NCI-H82 treated with DMSO at 0.1 percent for 48 hours (cell line): Measurements from ENCODE around the gene GRIA3.
A peak's percentile ranks its signal among the peaks of the same experiment; 100 is the strongest.

ENCODE experiments used
- DNase-seq: peaks from one replicate; lab custom pipeline; 2025; ENCODE audit not compliant: unreplicated experiment; lab: John Stamatoyannopoulos, UW

GRIA3 gene

DNA sequence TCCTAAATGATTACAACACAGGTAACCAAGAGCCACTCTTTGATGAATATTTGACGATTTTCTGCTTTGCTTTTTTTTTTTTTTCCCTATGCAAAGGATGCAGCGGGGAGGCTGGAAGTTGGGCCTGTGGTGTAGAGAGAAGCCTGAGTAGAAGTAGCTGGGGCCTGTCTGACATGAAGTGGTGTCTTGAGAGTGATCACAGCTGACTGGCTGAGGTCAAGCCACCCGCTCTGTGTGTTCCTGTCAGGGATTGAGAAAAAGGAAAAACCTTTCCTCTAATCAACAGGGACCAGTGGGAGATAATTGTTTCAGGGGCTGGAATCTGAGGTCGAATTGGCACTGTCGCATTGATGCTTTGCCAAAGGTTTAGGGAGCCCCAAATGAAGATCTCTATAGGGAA, 258.7 kb downstream of the GRIA3 start:
- DNase-seq = no peak

DNA sequence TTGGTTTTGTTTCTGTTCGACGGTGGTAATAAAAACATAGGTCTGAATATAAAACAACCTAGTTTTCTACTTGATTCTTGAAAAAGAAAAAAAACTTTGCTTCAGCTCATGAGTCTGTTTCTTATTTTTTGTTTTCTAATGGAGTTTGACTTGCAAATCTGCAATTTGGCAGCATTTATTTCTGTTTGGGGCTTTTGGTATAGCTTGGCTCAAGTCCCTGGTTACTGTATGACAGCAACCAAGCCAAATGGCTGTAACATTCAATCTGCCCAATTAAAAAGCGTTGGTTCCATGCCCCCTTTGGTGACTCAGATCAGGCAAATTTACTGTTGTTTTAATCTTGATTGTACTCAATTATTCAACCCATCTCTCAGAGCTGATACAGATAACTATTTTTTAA, 263.4 kb downstream of the GRIA3 start:
- no peak for DNase-seq

DNA sequence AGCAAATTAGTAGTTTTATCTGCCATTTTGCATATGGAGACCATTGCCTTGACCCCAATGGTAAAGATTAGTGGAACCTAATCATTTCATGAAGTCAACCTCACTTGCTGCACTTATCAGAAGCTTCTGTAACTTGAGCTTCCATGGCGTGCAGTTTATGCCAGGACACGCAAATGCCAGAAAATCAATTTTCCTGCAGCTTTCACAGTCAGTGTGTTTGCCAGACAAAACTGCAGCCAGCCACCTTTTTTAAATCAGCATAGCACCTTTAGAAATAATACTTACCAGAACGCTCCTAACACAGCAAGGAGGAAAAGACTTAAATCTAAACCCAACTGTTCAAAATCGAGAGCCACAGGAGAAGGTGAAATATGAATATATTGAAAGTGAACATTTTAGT, 265.3 kb downstream of the GRIA3 start:
- no peak for DNase-seq

DNA sequence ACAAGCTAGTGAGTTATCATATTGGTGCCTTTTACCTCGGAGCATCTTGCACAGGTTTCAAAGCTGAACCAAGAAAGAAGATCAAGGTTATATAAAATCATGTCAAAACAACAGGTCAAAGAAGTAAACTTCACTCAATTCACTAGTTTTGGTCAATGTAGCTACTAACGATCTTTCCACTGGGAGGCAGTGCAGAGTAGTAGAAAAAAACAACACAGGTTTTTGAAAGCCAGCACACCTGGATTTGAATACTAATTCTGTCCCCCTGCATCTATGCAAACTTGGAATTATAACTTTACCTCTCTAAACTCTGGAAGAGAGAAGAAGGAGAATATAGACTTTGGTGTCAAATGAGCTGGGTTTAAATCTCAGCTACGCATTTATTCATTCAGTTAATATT, 266.1 kb downstream of the GRIA3 start:
- DNase-seq = peak; percentile 1

DNA sequence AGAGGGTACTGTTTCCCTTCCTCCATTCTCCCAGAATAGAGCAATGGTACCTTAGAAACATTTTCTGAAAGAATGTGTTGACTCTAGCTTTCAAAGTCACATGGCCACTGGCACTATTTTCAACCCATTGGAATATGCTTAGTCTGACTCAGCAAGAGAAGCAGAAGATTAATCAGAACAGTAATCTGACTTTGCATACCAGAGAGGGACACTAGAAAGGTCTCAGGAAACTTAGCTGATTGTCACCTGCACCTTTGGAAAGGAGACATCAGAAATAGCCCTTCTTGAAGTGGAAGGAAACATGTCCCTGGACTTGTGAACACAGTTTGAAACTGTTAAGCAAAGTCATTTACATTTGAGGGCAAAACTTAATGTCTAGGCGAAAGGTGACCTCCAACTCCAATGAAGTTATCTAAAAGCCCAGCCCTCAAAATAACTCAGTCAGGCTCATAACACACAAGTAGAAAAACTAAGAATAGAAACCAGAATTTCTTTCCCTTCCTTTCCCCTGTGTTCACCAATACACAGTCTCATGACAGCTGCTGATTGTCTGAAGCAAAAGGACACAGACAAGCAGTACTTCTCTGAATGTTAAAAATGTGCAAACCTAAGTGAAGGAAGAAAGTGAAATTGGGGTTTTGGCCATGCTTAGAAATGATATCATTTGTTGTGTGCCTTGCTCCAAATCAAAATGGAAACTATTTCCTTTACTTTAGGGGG, 270.8 kb downstream of the GRIA3 start:
- no peak for DNase-seq

DNA sequence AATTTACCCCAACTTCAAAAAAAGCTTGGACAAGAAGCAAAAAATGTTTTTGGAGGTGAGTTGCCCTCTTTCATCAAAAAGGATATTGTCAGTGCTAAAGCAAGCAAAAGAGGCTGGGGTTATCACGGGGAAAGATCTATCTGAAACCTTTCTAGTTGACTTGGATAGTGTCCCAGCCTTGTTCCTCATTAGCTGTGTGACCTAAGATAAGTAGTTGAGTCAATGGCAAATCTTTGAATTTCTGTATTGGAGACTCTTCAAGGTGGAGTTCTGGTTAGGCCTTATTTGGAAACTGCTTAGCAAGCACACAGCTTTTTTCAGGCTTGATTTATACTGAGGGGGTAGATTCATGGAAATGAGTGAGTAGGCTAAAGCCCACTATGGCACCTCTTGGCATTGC, 271.6 kb downstream of the GRIA3 start:
- no peak for DNase-seq

DNA sequence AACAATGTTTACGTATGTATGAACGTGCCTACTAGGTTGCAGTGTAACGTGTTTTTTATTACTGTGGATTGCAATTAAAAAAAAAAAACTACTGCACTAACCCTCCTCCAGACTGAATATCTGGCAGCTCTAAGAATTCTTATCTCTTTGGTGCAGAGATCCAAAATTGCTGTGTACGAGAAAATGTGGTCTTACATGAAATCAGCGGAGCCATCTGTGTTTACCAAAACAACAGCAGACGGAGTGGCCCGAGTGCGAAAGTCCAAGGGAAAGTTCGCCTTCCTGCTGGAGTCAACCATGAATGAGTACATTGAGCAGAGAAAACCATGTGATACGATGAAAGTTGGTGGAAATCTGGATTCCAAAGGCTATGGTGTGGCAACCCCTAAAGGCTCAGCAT, 280.6 kb downstream of the GRIA3 start:
- DNase-seq = no peak

DNA sequence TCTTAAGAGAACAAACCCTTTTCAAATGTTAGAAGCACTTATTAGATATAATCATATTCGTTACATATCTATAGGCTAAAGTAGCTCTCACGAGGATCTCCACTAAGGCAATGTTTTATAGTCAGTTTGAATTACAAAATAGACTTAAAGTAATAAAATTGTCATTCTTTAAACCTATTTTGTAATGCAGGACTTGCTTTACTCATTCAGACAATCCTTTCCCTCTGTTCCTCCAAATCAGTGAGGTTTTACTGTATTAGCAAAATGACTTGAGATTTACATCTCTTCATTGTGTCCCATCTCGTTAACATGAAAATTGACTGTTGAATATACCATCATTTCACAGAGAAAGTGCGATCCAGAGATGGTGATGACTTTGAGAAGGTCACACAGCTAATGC, 284.4 kb downstream of the GRIA3 start:
- DNase-seq = no peak

DNA sequence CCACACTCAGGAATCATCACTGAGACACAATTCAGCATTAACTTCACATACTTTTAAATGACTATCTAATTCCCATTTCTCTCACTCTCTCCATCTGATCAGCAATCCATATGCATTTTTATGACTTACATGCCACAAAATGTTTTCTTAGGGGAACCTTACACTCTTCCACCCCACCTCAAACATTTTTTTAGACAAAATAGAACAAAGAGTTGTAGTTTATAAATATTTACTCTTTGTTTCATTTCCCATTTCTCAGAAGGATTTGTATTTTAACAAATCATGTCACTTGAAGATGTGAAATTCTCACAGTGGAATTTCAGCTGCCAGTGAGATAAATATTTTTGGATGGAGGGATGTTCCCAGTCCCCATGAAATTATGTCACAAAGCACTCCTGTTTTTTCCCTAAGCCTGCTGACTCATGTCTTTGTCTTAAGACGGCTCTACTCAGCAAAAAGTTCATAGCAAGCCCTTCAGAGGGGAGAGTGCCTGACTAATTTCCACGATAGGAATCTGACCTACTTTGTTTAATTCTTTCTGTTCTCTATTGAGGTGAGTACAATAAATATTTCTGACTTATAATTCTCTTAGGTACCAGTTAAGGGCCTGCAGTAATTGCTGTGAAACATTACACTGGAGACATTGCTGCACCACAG, 291.1 kb downstream of the GRIA3 start:
- DNase-seq = no peak

DNA sequence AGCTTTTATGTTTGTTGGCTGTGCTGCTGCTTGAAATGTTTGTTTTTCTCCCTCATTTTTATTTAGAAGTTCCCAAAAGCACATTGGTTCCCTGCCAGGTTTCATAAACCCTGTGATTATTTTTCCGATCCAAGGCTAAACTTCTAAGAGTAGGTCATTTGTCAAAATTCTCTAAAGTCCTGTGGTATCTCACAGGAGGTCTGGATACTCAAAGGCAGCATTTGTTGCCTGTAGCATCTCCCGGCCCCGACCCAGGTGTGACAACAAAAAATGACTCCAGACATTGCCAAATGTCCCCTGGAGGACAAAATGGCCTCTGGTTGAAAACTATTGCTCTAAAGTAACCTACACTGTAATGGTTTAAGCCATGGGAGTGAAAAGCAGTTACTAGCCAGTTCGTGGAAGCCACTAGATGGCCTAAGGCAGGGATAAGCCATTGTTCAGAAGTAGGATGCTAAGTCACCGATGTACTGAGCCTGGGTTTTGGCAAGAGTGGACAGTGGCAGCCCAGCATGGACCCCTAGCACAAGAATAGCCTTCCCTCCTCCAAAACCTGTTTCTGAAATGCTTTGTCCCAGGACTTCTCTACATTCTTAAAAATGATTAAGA, 292.6 kb downstream of the GRIA3 start:
- no peak for DNase-seq

DNA sequence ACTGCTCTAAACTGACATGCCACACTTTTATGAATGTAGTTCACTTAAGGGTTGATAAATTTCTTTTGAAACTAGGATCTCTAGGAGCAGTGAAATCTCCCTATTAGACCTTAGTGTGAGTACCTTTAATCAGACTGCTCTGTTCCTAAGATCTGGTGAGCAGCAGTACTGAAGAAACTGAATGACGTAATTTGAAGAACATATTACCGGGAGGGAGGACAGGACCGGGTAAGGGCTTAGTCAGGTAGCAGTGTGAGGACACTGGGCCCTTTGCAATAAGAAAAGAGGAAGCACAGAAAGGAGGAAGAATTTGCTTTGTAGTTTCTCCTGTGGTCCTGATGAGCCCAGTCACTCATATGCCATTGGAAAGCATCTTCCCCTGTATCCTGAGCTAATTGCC, 293.6 kb downstream of the GRIA3 start:
- no peak for DNase-seq

DNA sequence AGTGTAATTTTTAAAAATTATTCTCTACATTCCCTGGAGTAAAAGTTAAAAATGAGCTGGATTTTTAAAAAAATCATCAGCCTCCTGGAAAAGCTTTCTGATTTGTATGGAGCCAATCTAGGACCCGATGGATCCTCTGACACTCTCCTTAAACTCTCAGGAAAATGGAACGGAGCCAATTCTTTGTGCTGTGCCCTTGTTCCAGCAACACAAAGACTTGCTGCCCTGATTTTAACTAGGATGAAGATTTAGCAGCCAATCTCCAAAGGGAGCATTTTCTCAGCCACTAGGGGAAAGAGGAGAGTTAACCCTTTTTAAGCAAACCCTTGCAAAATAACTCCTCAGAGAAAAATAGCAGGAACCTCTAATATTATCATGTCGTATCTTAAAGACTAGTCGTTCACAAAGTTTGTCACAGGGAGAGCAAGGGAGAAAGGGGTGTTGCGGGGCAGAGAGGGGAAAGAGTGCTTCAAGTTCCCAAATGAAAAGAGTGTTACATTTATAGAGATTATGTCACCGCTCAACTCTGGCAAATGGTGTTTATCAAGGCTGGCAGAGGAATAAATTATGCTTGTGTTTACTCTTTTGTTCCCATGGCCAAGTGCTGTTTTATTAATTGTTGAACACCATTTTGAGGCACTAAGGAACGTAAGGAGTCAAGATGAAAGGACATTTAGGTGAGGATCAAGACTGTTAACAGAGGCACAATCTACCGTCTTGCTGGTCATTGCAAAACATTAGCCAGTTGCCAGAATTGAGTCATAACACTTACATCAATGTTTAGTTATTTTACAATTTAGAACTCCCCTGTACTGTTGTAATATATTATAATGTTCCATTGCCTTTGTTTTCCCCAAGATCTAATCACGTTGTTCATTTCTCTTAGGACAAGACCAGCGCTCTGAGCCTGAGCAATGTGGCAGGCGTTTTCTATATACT, 298.1 kb downstream of the GRIA3 start:
- DNase-seq = peak; percentile 38

DNA sequence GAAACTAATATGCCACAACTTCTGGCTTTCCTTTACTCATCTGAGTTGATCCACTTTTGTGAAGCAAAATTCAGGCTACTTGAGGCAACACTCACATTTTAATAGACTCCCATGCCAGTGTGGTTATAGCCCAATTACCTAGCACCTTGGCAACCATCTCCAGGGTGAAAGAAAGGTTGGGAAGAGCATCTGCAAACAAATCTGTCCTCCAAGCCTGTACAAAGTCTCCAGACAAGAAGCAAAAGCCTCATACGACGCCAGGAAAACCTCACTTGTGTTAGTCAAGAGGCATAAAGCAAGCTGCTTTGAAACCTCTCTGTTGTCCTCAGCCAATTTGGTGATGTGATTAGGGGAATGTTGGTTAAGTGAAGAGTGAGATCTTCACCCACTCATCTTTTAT, 302.2 kb downstream of the GRIA3 start:
- DNase-seq = no peak

DNA sequence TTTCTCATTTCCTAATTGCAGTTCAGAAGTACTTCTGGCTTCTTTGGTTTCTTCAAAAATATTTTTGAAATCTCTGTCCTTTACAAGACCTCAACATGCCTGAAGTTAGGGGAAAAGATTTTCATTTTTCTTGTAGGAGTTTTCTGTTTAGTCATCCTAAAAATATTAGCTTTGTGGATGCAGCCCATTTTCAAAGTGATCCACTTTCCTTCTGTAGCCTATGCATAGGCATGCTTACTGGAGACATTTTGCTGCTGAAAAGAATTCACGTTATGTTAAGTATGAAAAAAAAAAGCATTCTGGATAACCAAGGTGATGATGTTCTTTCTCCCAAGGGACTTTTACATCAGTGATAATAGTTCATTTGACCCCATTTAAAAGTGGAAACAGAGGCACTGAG, 303.2 kb downstream of the GRIA3 start:
- DNase-seq = no peak

DNA sequence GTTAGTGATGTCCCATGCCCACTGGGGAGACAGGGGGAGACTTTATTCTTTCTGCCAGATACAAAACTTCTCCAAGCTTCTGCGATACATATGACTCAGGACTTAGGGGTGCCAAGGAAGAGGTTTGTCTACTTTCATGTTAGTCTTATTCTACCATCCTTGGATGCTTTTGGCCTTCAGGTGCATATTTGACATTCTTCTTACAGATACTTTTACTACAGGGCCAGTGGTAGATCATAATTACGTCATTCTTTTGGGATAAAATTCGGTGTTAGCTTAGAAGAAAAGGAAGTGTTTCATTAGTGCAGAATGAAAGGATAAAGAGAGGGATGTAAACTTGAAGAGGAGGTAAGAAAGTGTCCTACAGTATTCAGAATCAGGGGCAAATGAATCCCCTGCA, 303.6 kb downstream of the GRIA3 start:
- no peak for DNase-seq

DNA sequence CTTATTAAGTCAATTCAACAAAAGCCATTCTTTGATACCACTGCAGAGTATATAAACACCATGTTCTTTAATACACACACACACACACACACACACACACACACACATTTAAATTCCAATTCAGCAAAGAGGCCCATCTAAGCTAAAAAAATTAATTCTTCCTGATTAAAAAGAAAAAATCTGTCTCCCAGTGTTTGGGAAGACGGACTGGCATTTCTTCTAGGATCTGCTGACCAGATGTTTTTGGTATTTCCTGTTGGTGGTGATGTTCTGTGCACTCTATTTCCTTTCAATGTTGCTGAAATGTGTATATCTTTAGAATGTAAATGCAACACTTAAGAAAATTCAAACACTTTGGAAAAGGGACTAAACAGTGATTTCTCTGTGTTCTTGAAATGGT, 304.9 kb downstream of the GRIA3 start:
- no peak for DNase-seq

DNA sequence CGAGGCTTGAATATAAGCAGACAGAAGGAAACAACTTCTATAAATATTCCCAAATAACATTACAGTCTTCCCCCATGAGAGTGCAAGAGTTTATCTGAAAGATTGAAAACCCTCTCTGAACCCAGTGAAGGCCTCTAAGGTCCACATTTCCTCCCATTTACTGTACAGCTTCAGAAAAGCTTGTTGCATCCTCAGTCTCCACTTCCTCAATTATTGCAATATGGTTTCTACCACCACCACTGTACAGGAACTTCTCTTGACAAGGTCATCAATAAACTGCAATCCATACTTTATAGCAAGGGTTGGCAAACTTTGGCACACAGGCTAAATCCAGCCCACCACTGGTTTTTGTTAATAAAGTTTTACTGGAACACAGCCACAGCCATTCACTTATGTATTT, 309.8 kb downstream of the GRIA3 start:
- DNase-seq = no peak

DNA sequence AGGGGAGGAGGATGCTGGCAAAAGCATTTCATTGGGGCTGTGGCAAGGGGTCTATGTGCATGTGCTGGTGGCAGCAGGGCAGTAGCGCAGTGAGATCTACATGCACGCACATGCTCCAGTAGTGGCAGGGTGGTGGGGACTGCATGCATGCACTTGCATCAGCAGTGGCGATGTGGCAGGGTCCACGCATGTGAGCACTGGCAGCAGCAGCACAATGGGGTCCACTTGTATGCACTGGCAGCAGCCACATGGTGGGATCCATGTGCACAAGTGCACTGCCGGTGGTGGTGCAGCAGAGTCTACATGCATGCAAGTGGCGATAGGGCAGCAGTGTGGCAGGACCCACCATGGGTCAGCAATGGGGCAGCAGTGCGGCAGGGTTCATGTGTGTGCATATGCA, 315.7 kb downstream of the GRIA3 start:
- no peak for DNase-seq

DNA sequence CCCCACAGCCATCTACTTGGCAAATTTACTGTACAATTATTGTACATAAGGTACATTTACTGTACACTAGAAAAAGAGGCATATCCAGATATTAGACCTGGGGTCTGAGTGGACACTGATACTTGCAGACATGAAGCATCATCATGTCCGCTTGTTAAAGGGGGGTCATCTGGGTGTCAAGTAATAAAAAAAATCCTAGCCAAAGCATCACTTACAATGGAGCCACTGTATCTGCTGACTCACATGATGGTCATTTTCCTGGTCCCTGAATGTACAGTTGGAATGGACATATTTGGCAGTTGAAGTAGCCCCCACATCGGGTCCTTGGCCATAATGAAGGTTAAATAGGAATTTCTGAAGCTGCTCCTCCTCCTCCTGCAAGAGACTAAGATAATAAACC, 320.0 kb downstream of the GRIA3 start:
- no peak for DNase-seq

DNA sequence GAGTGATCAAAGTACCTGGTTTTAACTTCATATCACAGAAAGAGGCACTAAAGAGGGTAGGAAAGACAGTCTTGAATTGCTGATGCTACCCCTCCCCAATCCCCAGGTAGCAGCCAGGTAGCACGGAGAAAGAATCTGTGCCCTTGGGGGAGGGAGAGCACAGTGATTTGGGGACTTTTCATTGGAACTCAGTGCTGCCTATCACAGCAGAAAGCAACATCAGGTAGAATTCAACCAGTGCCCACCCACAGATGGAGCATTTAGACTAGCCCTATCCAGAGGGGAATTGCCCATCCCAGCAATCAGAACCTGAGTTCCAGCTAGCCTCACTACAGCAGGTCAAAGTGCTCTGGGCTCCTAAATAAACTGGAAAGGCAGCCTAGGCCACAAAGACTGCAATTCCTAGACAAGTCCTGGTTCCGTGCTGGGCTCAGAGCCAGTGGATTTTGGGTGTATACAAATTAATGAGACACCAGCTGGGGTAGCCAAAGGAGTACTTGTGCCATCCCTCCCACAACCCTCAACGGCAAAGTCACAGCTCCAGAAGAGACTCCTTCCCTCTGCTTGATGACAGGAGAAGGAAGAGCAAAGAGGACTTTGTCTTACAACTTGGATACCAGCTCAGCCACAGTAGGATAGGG, 320.7 kb downstream of the GRIA3 start:
- no peak for DNase-seq
